Right renal cortex interstitium (tissue), 3 donors: Measurements from ENCODE around the gene TMEM92. TPM values are rescaled to one million over a fixed set of nuclear protein-coding genes. Genes with fewer than 3 reads are reported as not detected.

ENCODE experiments used
- DNase-seq, 3 donors: peaks; one replicate each; pipeline ENCODE4 v3.0.0-alpha.2; 2013; ENCODE audit warnings: low read depth in 3 of 3, low spot score in 2 of 3
- polyA plus RNA-seq, 3 donors: library from polyadenylated mRNA; unstranded; fragments of 120-200 nt; gene quantifications; one replicate each; pipeline ENCODE4 v1.2.1, GENCODE V29; 2013; ENCODE audit not compliant: insufficient read length in 3 of 3

Gene TMEM92
- polyA plus RNA-seq, 3 donors = 1.6 to 2.8 (median 1.9) TPM

DNA sequence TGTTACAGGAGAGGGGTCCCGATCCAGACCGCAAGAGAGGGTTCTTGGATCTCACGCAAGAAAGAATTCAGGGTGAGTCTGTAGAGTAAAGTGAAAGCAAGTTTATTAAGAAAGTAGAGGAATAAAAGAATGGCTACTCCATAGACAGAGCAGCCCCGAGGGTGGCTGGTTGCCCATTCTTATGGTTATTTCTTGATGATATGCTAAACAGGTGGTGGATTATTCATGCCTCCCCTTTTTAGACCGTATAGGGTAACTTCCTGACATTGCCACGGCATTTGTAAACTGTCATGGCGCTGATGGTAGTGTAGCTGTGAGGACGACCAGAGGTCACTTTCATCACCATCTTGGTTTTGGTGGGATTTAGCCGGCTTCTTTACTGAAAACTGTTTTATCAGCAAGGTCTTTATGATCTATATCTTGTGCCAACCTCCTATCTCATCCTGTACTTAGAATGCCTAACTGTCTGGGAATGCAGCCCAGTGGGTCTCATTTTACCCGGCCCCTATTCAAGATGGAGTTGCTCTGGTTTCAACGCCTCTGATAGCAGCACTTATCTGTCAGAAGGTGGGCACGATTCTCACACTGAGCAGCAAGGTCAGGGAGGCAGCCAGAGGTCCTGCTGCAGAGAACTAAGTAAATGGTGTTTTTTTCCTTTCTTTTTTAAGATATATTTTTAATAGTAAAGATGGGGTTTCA is 45.2 kb downstream of the TMEM92 start:
- DNase-seq = no peak

DNA sequence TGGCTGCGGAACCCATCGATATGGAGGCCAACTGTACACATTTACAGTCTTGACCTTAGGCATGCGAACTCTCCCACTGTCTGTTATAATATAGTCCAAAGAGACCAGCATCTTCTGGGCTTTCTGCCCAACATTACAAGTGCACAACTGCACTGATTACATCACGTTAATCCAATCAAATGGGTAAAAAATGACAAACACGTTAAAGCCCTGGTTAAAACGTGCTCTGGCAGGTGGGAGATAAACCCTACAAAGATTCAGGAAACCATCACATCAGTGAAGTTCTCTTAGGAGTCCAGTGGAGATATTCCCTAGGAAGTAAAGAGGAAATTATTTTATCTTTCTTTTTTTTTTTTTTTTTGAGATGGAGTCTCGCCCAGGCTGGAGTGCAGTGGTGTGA is 48.0 kb downstream of the TMEM92 start:
- DNase-seq = no peak

DNA sequence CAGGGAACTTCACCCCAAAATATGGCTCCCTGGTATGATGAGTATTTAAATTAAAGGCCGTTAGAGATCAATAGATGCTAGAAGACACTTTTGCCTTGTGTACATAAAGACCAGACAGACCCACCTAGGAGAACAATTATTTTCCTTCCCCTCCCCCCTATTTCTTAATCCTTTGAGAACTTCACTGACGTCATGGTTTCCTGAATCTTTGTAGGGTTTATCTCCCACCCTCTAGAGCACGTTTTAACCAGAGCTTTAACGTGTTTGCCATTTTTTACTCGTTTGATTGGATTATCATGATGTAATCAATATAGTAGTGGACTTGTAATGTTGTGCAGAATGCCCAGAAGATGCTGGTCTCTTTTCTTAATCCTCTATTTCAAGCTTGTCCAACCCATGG is 48.8 kb downstream of the TMEM92 start:
- no peak for DNase-seq

DNA sequence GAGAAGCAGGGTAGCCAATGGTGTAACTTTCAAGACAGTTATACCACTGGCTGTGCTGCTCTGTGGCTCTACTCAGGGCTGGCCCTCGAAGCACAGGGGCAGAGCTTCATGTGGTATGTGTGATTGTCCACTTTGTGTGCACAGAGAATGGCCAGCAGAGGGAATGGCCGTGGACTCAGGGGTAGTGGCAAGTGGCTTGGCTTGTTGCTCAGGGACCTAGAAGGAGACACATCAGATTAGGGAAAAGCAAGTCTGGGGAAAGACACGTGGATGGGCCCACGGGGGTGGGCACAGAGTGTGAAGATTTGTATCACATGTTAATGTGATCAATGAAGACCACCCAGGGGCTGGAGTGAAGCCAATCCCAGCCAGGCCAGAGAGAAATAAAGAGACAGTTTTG is 51.6 kb downstream of the TMEM92 start:
- DNase-seq = no peak

DNA sequence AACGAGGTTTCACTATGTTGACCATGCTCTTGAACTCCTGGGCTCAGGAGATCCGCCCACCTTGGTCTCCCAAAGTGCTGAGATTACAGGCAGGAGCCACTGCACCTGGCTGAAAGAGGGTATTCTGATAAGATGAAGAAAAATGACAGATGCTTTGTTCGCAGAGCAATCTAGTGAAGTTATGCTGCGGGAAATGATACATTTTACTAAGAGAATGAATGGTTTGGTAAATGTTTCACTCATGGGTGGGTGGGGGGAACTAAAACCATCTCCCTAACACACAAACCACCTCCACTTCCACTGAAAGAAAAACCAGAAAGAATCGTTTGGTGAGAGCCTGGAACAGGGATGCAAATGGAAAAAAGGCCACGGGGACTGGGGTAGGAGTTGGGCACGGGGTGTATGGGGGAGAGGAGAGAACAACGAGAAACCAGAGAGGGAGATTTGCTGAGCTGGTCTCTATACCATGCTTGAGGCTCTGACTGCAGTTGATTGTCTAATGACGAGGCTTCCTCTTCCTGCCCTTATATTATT is 52.6 kb downstream of the TMEM92 start:
- no peak for DNase-seq

DNA sequence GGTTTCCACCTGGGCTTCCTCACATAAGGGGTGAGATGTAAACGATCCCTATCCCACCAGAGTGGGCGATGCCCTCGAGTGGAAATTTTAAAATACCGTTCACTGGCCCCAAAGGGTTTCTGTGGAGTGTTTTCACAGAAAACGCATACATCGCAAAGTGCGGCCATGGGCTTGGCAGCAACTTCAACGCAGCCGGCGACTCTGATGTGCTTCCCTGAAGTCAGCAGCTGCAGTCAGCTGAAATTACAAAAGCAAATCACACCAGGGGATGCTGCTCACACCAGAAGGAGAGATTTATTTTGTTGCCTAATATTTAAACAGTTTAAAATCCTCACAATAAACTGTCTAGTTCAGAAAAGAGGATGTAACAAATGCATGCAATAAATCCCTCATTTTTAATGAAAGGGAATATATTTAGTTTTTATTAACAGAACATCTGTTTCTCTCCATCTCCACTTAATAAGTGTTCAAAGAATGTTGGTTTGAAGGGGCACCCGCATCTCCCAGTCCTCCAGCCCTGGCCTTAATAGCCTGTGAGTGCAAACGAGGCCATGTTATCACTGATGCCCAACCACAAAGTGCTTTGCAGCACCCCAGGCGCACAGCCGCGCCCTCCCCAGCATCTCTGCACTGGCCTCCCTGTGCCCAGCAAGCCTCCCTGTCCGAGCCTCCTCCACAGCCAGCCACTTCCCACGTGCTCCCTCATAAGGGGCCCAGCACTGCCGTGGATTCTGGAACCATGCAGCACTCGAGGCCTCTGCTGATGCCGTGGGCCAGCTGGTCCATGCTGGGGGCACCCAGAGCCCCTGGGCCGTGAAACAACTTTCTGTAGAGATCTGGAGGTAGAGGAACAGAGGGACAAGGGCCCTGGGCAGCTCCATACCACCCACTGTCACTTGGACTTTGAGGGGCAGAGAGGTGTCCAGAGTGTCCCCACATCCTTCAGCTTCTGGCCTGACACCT is 54.4 kb downstream of the TMEM92 start:
- peak in 1 of 3 donors; percentile 56 for DNase-seq

DNA sequence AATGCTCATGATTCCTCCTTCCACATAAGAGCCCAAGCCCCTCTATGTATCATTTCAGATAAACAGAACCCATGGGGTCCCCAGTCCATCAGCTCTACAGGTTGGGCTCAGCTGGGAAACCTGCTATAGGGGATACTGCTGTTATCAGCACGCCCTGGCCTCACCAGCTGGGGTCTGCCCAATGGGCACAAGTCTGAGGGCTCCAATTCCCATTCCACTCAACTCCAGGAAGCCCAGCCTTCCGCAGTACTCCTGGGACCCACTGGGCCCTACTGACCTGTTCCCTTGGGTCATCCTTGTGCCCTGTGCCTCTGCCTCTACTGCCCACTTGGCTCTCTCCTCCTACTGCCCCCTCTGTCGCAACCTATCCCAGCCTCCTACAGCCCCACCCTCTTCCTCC is 55.5 kb downstream of the TMEM92 start:
- DNase-seq = no peak

DNA sequence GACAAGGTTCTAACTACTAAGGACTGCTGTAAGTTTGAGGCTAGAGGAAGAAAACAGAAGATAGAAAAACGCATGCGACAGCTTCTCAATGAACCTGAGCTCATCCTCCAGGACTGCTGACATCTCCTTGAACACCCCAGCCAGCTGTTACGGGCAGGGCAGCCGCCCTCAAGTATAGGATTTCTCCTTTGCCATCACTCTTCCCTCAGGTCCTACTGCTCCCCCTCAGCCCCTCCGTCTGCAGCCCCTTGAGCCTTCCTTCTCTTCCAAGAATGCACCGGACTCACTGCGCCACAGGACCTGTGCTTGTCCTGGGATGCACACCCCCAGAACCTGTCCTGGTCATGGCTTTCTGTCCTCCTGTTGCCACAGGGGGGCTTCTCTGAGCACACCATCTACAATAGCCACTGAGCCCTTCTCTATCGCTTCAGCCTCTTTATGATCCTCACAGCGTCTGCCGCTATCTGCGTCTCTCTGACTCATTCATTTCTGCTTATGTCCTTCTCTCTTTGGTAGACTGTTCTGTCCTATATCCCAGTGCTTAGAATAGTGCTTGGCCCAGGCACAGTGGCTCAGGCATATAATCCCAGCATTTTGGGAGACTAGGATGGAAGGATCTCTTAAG is 56.0 kb downstream of the TMEM92 start:
- DNase-seq = no peak

Other genes starting within 250 kb of the TMEM92 start
- 100 to 1,000 TPM in 1 of 3 donors, 10 to 100 TPM in 2; 89.8 to 104 (median 95.0) TPM for gene ITGA3, start 218.4 kb upstream of the TMEM92 start, polyA plus RNA-seq
- gene PDK2, start 179.1 kb upstream of the TMEM92 start, polyA plus RNA-seq = 100 to 1,000 TPM; 118 to 135 (median 127) TPM
- 10 to 100 TPM; 11.0 to 12.2 (median 12.1) TPM for gene SAMD14, start 144.3 kb upstream of the TMEM92 start, polyA plus RNA-seq
- 10 to 100 TPM; 40.3 to 46.4 (median 44.3) TPM for gene PPP1R9B, start 123.8 kb upstream of the TMEM92 start, polyA plus RNA-seq
- under 1 TPM; 0.62 to 0.85 (median 0.83) TPM for gene SGCA, start 108.5 kb upstream of the TMEM92 start, polyA plus RNA-seq
- 100 to 1,000 TPM; 367 to 390 (median 375) TPM for gene COL1A1, start 72.8 kb upstream of the TMEM92 start, polyA plus RNA-seq
- 10 to 100 TPM; 15.5 to 16.7 (median 15.8) TPM for gene XYLT2, start 71.7 kb downstream of the TMEM92 start, polyA plus RNA-seq
- 10 to 100 TPM; 70.7 to 81.5 (median 80.0) TPM for gene MRPL27, start 98.7 kb downstream of the TMEM92 start, polyA plus RNA-seq
- 1 to 10 TPM; 7.1 to 9.4 (median 8.5) TPM for gene EME1, start 98.8 kb downstream of the TMEM92 start, polyA plus RNA-seq
- gene LRRC59, start 123.1 kb downstream of the TMEM92 start, polyA plus RNA-seq = 10 to 100 TPM; 60.9 to 64.9 (median 64.6) TPM
- gene ACSF2, start 151.8 kb downstream of the TMEM92 start, polyA plus RNA-seq = 100 to 1,000 TPM in 1 of 3 donors, 10 to 100 TPM in 2; 81.2 to 115 (median 98.7) TPM
- gene CHAD, start 194.4 kb downstream of the TMEM92 start, polyA plus RNA-seq = 1 to 10 TPM in 2 of 3 donors, under 1 TPM in 1; 0.86 to 2.3 (median 1.0) TPM
- gene RSAD1, start 204.4 kb downstream of the TMEM92 start, polyA plus RNA-seq = 10 to 100 TPM; 45.8 to 48.5 (median 48.4) TPM
- gene MYCBPAP, start 234.0 kb downstream of the TMEM92 start, polyA plus RNA-seq = 1 to 10 TPM; 1.4 to 2.4 (median 1.6) TPM